OCI-LY3 (cell line): ENCODE measurements around the gene CGREF1.

ENCODE experiments used
- CTCF ChIP-seq: fragments of 200-600, 300-600 bp; sonication (generic); IDR thresholded peaks from 2 replicates; pipeline ENCODE4 v1.5.1; 2014; ENCODE audit warnings: antibody characterized with exemption, low read length, low read depth
- EZH2phosphoT487 ChIP-seq: fragments of 200-600 bp; shearing (Covaris generic); IDR thresholded peaks from 2 replicates; pipeline ENCODE4 v1.6.1; 2018; ENCODE audit warnings: antibody characterized with exemption, mixed run types, low read depth

GRCh38 chr2:27138111-27138510, 19.2 kb upstream of the CGREF1 start:
- TF ChIP-seq CTCF: no peak
- TF ChIP-seq EZH2phosphoT487: no peak
